ENCODE data around the gene ALOX5. TPM values are rescaled to one million over a fixed set of nuclear protein-coding genes. Genes with fewer than 3 reads are reported as not detected.

ALOX5 gene
- total and polyA plus RNA-seq, 2 donors (not counting 1 experiment from before 2014, with no cell fraction given) = 354 to 888 TPM

DNA sequence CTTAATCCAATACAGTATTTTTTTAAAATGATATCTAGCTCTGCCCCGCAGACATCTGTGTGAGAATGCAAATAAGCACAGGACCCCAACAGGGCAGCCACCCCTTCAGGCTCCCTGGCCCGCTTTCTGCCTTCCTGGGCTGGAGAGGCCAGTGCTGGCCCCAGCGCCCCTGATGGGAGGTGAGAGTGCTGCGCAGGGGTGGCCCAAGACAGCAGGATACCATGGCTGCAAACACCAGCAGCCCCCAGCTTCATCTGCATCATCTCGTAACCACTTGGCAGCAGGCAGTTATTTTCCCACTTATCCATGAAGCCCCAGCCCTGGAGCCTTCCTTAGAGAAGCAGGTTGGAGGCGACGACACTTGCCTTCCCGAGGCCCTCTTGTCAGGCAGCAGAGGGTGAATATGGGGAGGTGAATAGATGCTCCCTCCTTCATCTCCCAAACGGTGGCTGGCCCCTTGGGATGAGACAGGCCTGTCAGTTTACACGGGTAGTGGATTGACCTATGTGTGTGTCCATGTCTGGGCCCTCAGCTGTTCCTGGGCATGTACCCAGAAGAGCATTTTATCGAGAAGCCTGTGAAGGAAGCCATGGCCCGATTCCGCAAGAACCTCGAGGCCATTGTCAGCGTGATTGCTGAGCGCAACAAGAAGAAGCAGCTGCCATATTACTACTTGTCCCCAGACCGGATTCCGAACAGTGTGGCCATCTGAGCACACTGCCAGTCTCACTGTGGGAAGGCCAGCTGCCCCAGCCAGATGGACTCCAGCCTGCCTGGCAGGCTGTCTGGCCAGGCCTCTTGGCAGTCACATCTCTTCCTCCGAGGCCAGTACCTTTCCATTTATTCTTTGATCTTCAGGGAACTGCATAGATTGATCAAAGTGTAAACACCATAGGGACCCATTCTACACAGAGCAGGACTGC lies 71.2 kb downstream of the ALOX5 start:
- 95% methylated on average over 14 of the region's 19 CpGs for WGBS (ENCODE audit: insufficient coverage)
- ATAC-seq (ENCODE audit: low read depth) (no peak), DNase-seq (no peak)
- Histone ChIP-seq H4K20me1 (ENCODE audit: control insufficient read depth, insufficient read depth, low read length, poor library complexity, severe bottlenecking) (no peaks in the 10 kb centered on the region), H2AFZ (ENCODE audit: insufficient read depth, low read depth, low read length, poor library complexity, severe bottlenecking) (no peak overlapping the region), H3K9ac (ENCODE audit: low read length) (no peak overlapping the region), H3K36me3 (replicated peaks in 1 of 2; ENCODE audit: control extremely low read depth in 1 of 2, control insufficient read depth in 1 of 2, extremely low read depth in 1 of 2, insufficient read depth in 2 of 2, low read length in 1 of 2) (peaks cover 0 to 41% of the 10 kb centered on the region in 2 experiments), H3K27ac (ENCODE audit: low read length in 2 of 2) (no peak overlapping the region), H3K4me3 (ENCODE audit: control extremely low read depth in 1 of 5, extremely low read depth in 1 of 5, insufficient read depth in 1 of 5, low read depth in 2 of 5, low read length in 4 of 5) (no peak overlapping the region), H3K4me2 (replicated peaks; ENCODE audit: low read depth, low read length, poor library complexity, severe bottlenecking) (no peak overlapping the region), H3K79me2 (ENCODE audit: control insufficient read depth, insufficient read depth, low read length) (no peaks in the 10 kb centered on the region), H3K9me3 (ENCODE audit: control extremely low read depth in 1 of 3, control insufficient read depth in 2 of 3, insufficient read depth in 1 of 3, low read length in 2 of 3) (no peaks in the 10 kb centered on the region), H3K27me3 (replicated peaks in 1 of 4; ENCODE audit: control extremely low read depth in 1 of 4, control insufficient read depth in 3 of 4, insufficient read depth in 4 of 4, low read length in 3 of 4) (no peaks in the 10 kb centered on the region), H3K4me1 (ENCODE audit: control insufficient read depth in 2 of 2, insufficient read depth in 2 of 2, low read length in 2 of 2) (no peaks in the 10 kb centered on the region)
- TF ChIP-seq, protein P1, sequence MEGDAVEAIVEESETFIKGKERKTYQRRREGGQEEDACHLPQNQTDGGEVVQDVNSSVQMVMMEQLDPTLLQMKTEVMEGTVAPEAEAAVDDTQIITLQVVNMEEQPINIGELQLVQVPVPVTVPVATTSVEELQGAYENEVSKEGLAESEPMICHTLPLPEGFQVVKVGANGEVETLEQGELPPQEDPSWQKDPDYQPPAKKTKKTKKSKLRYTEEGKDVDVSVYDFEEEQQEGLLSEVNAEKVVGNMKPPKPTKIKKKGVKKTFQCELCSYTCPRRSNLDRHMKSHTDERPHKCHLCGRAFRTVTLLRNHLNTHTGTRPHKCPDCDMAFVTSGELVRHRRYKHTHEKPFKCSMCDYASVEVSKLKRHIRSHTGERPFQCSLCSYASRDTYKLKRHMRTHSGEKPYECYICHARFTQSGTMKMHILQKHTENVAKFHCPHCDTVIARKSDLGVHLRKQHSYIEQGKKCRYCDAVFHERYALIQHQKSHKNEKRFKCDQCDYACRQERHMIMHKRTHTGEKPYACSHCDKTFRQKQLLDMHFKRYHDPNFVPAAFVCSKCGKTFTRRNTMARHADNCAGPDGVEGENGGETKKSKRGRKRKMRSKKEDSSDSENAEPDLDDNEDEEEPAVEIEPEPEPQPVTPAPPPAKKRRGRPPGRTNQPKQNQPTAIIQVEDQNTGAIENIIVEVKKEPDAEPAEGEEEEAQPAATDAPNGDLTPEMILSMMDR (IDR thresholded peaks at IDR 0.05) = no peak
- TF ChIP-seq EZH2 (IDR thresholded peaks at IDR 0.05; ENCODE audit: borderline replicate concordance, insufficient read depth, low read depth, low read length, poor library complexity, severe bottlenecking) = no peak
- H3K27me3 Mint-ChIP-seq = no peaks in the 10 kb centered on the region
- H3K4me3 Mint-ChIP-seq = no peak overlapping the region
- peak overlapping the region; percentile 10 for H3K27ac Mint-ChIP-seq
- peaks cover 4% of the 10 kb centered on the region for H3K4me1 Mint-ChIP-seq
- H3K9me3 Mint-ChIP-seq (ENCODE audit: insufficient read depth) = no peaks in the 10 kb centered on the region
- intact Hi-C loops (cut with micrococcal nuclease) = no loop called here
- POLR2A ChIA-PET = no interaction called here
- CTCF ChIA-PET = interaction anchor here (1.1 kb wide), 1 partner anchor 20 kb away, joined by 3 read pairs; no protein-coding TSS in a partner anchor

DNA sequence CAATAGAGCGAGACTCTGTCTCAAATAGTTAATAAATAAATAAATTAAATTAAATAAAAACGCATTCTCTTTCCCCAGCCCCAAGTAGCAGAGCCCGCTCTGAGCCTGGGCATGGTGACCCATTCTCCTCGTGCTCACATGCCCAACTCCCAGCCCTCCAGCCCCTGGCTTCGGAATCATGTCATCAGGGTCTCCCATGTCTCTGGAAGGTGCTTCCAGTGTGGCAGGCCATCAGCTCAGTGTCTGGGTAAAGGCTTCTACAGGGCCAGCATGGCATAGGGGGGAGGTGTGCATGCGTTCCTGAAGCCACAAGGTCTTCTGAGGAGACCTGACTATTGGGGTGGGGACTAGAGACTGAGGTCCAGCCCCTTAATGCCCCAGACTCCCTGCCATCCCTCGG lies 72.8 kb downstream of the ALOX5 start:
- Histone ChIP-seq H4K20me1 (ENCODE audit: control insufficient read depth, insufficient read depth, low read length, poor library complexity, severe bottlenecking) (no peaks in the 10 kb centered on the region), H3K79me2 (ENCODE audit: control insufficient read depth, insufficient read depth, low read length) (no peaks in the 10 kb centered on the region), H3K36me3 (replicated peaks in 1 of 2; ENCODE audit: control extremely low read depth in 1 of 2, control insufficient read depth in 1 of 2, extremely low read depth in 1 of 2, insufficient read depth in 2 of 2, low read length in 1 of 2) (peaks cover 0 to 28% of the 10 kb centered on the region in 2 experiments), H3K27me3 (replicated peaks in 1 of 4; ENCODE audit: control extremely low read depth in 1 of 4, control insufficient read depth in 3 of 4, insufficient read depth in 4 of 4, low read length in 3 of 4) (no peaks in the 10 kb centered on the region), H3K9me3 (ENCODE audit: control extremely low read depth in 1 of 3, control insufficient read depth in 2 of 3, insufficient read depth in 1 of 3, low read length in 2 of 3) (peaks cover 0 to 2% (median 0%) of the 10 kb centered on the region in 3 donors), H3K4me2 (replicated peaks; ENCODE audit: low read depth, low read length, poor library complexity, severe bottlenecking) (no peak overlapping the region), H2AFZ (ENCODE audit: insufficient read depth, low read depth, low read length, poor library complexity, severe bottlenecking) (no peak overlapping the region), H3K4me1 (ENCODE audit: control insufficient read depth in 2 of 2, insufficient read depth in 2 of 2, low read length in 2 of 2) (no peaks in the 10 kb centered on the region), H3K27ac (ENCODE audit: low read length in 2 of 2) (no peak overlapping the region), H3K9ac (ENCODE audit: low read length) (no peak overlapping the region), H3K4me3 (ENCODE audit: control extremely low read depth in 1 of 5, extremely low read depth in 1 of 5, insufficient read depth in 1 of 5, low read depth in 2 of 5, low read length in 4 of 5) (no peak overlapping the region)
- CTCF ChIA-PET = interaction anchor here (1.1 kb wide), 1 partner anchor 13 kb away, joined by 4 read pairs; no protein-coding TSS in a partner anchor
- peaks cover 4% of the 10 kb centered on the region for H3K9me3 Mint-ChIP-seq (ENCODE audit: insufficient read depth)
- peak overlapping the region; percentile 22 for H3K27ac Mint-ChIP-seq
- DNase-seq = no peak
- POLR2A ChIA-PET = no interaction called here
- TF ChIP-seq EZH2 (IDR thresholded peaks at IDR 0.05; ENCODE audit: borderline replicate concordance, insufficient read depth, low read depth, low read length, poor library complexity, severe bottlenecking) = no peak
- TF ChIP-seq, protein P1 (IDR thresholded peaks at IDR 0.05) = no peak
- H3K4me3 Mint-ChIP-seq = no peak overlapping the region
- ATAC-seq (ENCODE audit: low read depth) = no peak
- intact Hi-C loops (cut with micrococcal nuclease) = no loop called here
- peaks cover 4% of the 10 kb centered on the region for H3K4me1 Mint-ChIP-seq
- H3K27me3 Mint-ChIP-seq = no peaks in the 10 kb centered on the region
- 100% methylated on average over 2 of the region's 7 CpGs for whole genome bisulfite sequencing (ENCODE audit: insufficient coverage)
